GM12878 (cell line): ENCODE results near the gene OR6K3. TPM values are rescaled to one million over a fixed set of nuclear protein-coding genes. Genes with fewer than 3 reads are reported as not detected.

ENCODE experiments used
- CREB1 ChIP-seq: IDR thresholded peaks from 2 replicates; pipeline ENCODE4 v1.6.1; 2012; ENCODE audit warnings: low read depth, mild to moderate bottlenecking, inconsistent platforms
- JUND ChIP-seq: IDR thresholded peaks from 2 replicates; pipeline ENCODE4 v1.6.1; 2012; ENCODE audit warnings: low read depth, mild to moderate bottlenecking, low read length, improper control_type of control experiment, moderate library complexity
- KAT2A ChIP-seq: conservative IDR thresholded peaks from 2 replicates; pipeline ENCODE4 v1.6.1; 2011; ENCODE audit warnings: low read depth, low read length; ENCODE audit not compliant: control insufficient read depth
- NR2C1 ChIP-seq: fragments of 450-650 bp; IDR thresholded peaks from 2 replicates; pipeline ENCODE4 v1.6.1; 2017; ENCODE audit warnings: antibody characterized with exemption, mild to moderate bottlenecking, moderate library complexity
- SMAD5 ChIP-seq: IDR thresholded peaks from 2 replicates; pipeline ENCODE4 v1.6.1; 2016; ENCODE audit warnings: antibody characterized with exemption, low read depth
- SUPT20H ChIP-seq: IDR thresholded peaks from 2 replicates; pipeline ENCODE4 v1.6.1; 2011; ENCODE audit warnings: low read depth, mild to moderate bottlenecking, low read length, moderate library complexity, borderline replicate concordance; ENCODE audit not compliant: control insufficient read depth
- TBL1XR1 ChIP-seq: IDR thresholded peaks from 2 replicates; pipeline ENCODE4 v1.6.1; 2012; ENCODE audit warnings: low read depth, low read length, improper control_type of control experiment
- polyA plus RNA-seq, 11 experiments: library from polyadenylated mRNA; depleted of rRNA in 4 of 11; unstranded in 6 of 11; stranded (reverse) in 5 of 11; fragments of >200 nt; fragmentation: Nextera tagmentation in 4 of 11; fragmentation: Illumina TruSeq in 1 of 11; extraction: Ambion mirVana in 4 of 11; extraction: Trizol in 1 of 11; gene quantifications; 1 replicate in 1 of 11; 2 replicates in 10 of 11; pipeline versions ENCODE4 v1.2.1 to v1.2.3, GENCODE V29; 2011 to 2016; ENCODE audit warnings: inconsistent platforms in 2 of 11, missing spikeins in 2 of 11, low read depth in 1 of 11
- total RNA-seq, 4 experiments: library from RNA; depleted of rRNA in 3 of 4; stranded (reverse); fragments of >200 nt in 3 of 4; fragmentation: Illumina TruSeq in 1 of 4; extraction: Trizol in 1 of 4; gene quantifications; 2 replicates each; pipeline versions ENCODE4 v1.2.1 to v1.2.3, GENCODE V29; 2013 to 2021
- TF ChIP-seq, protein P1 (sequence below): fragments of 450-650 bp; formaldehyde crosslinking; IDR thresholded peaks from 2 replicates; pipeline ENCODE4 v1.4.0; 2022; ENCODE audit warnings: mild to moderate bottlenecking, moderate library complexity
- TF ChIP-seq, protein P2 (sequence below): fragments of 450-650 bp; IDR thresholded peaks from 2 replicates; pipeline ENCODE4 v1.6.1; 2016; ENCODE audit warnings: mild to moderate bottlenecking, moderate library complexity, borderline replicate concordance
- TF ChIP-seq, protein P3 (sequence below): fragments of 450-650 bp; IDR thresholded peaks from 2 replicates; pipeline ENCODE4 v1.6.1; 2017; ENCODE audit warnings: low read depth, mild to moderate bottlenecking, moderate library complexity

Gene OR6K3
- total and polyA plus RNA-seq, 10 of the 15 experiments (the other 5 are each of a cell fraction or from before 2014, with no cell fraction given): not detected

DNA sequence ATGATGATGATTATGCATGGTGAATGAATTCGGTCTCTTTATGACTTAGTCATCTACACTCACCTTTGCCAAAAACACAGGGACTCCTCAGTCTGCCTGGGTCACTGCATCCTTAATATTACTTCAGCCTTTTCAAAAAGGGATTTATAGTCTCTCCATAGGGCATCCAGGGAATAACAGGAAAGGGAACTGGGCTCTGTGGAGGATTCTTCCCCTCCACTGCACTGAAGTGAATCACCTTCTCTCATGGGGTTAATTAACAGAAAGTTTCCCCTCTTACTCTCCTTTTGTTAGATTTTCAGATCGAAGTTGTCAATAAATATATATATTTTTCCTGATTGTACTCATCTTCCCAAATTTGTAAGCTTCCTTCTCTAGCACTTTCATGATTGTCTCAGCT lies at the start of gene OR6K3 (continued):
- TF ChIP-seq, protein P1, sequence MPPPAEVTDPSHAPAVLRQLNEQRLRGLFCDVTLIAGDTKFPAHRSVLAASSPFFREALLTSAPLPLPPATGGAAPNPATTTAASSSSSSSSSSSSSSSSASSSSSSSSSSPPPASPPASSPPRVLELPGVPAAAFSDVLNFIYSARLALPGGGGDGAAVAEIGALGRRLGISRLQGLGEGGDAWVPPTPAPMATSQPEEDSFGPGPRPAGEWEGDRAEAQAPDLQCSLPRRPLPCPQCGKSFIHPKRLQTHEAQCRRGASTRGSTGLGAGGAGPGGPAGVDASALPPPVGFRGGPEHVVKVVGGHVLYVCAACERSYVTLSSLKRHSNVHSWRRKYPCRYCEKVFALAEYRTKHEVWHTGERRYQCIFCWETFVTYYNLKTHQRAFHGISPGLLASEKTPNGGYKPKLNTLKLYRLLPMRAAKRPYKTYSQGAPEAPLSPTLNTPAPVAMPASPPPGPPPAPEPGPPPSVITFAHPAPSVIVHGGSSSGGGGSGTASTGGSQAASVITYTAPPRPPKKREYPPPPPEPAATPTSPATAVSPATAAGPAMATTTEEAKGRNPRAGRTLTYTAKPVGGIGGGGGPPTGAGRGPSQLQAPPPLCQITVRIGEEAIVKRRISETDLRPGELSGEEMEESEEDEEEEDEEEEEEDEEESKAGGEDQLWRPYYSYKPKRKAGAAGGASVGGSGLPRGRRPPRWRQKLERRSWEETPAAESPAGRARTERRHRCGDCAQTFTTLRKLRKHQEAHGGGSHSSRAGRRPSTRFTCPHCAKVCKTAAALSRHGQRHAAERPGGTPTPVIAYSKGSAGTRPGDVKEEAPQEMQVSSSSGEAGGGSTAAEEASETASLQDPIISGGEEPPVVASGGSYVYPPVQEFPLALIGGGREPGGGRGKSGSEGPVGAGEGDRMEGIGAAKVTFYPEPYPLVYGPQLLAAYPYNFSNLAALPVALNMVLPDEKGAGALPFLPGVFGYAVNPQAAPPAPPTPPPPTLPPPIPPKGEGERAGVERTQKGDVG (CRISPR knock-in tag): no peak
- TF ChIP-seq TBL1XR1 (no peak), SMAD5 (no peak), CREB1 (no peak), SUPT20H (no peak), NR2C1 (no peak), JUND (no peak), KAT2A (no peak)
- TF ChIP-seq, protein P2, sequence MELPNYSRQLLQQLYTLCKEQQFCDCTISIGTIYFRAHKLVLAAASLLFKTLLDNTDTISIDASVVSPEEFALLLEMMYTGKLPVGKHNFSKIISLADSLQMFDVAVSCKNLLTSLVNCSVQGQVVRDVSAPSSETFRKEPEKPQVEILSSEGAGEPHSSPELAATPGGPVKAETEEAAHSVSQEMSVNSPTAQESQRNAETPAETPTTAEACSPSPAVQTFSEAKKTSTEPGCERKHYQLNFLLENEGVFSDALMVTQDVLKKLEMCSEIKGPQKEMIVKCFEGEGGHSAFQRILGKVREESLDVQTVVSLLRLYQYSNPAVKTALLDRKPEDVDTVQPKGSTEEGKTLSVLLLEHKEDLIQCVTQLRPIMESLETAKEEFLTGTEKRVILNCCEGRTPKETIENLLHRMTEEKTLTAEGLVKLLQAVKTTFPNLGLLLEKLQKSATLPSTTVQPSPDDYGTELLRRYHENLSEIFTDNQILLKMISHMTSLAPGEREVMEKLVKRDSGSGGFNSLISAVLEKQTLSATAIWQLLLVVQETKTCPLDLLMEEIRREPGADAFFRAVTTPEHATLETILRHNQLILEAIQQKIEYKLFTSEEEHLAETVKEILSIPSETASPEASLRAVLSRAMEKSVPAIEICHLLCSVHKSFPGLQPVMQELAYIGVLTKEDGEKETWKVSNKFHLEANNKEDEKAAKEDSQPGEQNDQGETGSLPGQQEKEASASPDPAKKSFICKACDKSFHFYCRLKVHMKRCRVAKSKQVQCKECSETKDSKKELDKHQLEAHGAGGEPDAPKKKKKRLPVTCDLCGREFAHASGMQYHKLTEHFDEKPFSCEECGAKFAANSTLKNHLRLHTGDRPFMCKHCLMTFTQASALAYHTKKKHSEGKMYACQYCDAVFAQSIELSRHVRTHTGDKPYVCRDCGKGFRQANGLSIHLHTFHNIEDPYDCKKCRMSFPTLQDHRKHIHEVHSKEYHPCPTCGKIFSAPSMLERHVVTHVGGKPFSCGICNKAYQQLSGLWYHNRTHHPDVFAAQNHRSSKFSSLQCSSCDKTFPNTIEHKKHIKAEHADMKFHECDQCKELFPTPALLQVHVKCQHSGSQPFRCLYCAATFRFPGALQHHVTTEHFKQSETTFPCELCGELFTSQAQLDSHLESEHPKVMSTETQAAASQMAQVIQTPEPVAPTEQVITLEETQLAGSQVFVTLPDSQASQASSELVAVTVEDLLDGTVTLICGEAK: no peak
- TF ChIP-seq, protein P3, sequence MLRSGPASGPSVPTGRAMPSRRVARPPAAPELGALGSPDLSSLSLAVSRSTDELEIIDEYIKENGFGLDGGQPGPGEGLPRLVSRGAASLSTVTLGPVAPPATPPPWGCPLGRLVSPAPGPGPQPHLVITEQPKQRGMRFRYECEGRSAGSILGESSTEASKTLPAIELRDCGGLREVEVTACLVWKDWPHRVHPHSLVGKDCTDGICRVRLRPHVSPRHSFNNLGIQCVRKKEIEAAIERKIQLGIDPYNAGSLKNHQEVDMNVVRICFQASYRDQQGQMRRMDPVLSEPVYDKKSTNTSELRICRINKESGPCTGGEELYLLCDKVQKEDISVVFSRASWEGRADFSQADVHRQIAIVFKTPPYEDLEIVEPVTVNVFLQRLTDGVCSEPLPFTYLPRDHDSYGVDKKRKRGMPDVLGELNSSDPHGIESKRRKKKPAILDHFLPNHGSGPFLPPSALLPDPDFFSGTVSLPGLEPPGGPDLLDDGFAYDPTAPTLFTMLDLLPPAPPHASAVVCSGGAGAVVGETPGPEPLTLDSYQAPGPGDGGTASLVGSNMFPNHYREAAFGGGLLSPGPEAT: no peak
